Measurements from ENCODE around the gene PCSK5.

Gene PCSK5

DNA sequence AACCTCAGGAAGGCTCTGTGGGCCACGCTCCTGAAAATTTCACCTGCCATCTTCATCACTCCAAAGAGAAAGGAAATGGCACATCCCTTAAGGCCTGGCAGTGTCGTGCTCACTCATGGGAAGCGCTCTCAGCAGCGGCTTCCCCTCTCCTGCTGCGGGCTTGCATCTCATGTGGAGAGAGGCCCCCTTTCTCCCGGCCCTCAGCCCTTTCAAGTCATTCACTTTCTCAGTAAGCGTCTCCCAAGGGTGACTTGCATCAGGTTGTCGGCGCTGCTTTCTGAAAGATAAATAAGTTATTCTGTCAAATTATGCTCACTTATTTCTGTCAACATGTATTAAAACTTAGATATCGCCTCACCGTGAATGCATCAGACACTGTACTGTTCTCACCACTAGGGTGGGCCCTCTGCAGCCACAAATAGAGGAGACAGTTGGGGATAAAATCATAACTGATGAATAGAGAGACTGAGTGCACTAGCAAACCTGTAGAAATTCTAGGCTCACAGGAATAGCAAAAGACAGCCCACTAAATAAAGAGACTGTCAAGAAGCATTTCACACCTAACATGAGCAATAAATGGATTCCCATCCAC, 329.2 kb downstream of the PCSK5 start:
- TF ChIP-seq EZH2 (optimal IDR thresholded peaks at IDR 0.05; ENCODE audit: low read depth, low read length): no peak
- TF ChIP-seq, protein P1, sequence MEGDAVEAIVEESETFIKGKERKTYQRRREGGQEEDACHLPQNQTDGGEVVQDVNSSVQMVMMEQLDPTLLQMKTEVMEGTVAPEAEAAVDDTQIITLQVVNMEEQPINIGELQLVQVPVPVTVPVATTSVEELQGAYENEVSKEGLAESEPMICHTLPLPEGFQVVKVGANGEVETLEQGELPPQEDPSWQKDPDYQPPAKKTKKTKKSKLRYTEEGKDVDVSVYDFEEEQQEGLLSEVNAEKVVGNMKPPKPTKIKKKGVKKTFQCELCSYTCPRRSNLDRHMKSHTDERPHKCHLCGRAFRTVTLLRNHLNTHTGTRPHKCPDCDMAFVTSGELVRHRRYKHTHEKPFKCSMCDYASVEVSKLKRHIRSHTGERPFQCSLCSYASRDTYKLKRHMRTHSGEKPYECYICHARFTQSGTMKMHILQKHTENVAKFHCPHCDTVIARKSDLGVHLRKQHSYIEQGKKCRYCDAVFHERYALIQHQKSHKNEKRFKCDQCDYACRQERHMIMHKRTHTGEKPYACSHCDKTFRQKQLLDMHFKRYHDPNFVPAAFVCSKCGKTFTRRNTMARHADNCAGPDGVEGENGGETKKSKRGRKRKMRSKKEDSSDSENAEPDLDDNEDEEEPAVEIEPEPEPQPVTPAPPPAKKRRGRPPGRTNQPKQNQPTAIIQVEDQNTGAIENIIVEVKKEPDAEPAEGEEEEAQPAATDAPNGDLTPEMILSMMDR (IDR thresholded peaks at IDR 0.05; ENCODE audit: low read length): no peak
- no peak for TF ChIP-seq EZH2phosphoT487 (IDR thresholded peaks at IDR 0.05; ENCODE audit: low read length)
- Histone ChIP-seq H3K36me3 (replicated peaks; ENCODE audit: insufficient read depth, low read length) (no peaks in the 10 kb centered on the region), H3K4me2 (ENCODE audit: low read depth, low read length) (no peak overlapping the region), H3F3A (ENCODE audit: insufficient read depth, low read length) (no peaks in the 10 kb centered on the region), H3K4me3 (ENCODE audit: low read length) (no peak overlapping the region), H3K4me1 (ENCODE audit: low read length) (no peaks in the 10 kb centered on the region), H3K27me3 (replicated peaks; ENCODE audit: insufficient read depth, low read length) (no peaks in the 10 kb centered on the region), H3K79me2 (ENCODE audit: low read length) (no peaks in the 10 kb centered on the region), H3K9me3 (replicated peaks; ENCODE audit: insufficient read depth, low read length) (no peaks in the 10 kb centered on the region), H4K20me1 (ENCODE audit: insufficient read depth, low read length) (no peaks in the 10 kb centered on the region), H3K27ac (ENCODE audit: low read length) (no peak overlapping the region), H3K9ac (ENCODE audit: low read length) (no peak overlapping the region), H3K9me2 (replicated peaks; ENCODE audit: insufficient read depth, low read length) (no peaks in the 10 kb centered on the region), H2AFZ (ENCODE audit: low read length) (no peak overlapping the region)
- no peak for DNase-seq

GRCh38 chr9:76221423-76221822, 330.9 kb downstream of the PCSK5 start:
- H3K27me3 ChIP-seq (replicated peaks; ENCODE audit: insufficient read depth, low read length): no peaks in the 10 kb centered on the region
- H3K27ac ChIP-seq (ENCODE audit: low read length): no peak overlapping the region
- no peak overlapping the region for H3K4me3 ChIP-seq (ENCODE audit: low read length)
- no peaks in the 10 kb centered on the region for H3K4me1 ChIP-seq (ENCODE audit: low read length)
- no peaks in the 10 kb centered on the region for H3K79me2 ChIP-seq (ENCODE audit: low read length)
- H3K9ac ChIP-seq (ENCODE audit: low read length): no peak overlapping the region
- DNase-seq: no peak
- no peaks in the 10 kb centered on the region for H3K36me3 ChIP-seq (replicated peaks; ENCODE audit: insufficient read depth, low read length)
- no peaks in the 10 kb centered on the region for H4K20me1 ChIP-seq (ENCODE audit: insufficient read depth, low read length)
- TF ChIP-seq EZH2phosphoT487 (IDR thresholded peaks at IDR 0.05; ENCODE audit: low read length) (no peak), EZH2 (optimal IDR thresholded peaks at IDR 0.05; ENCODE audit: low read depth, low read length) (no peak)
- TF ChIP-seq, protein P1 (IDR thresholded peaks at IDR 0.05; ENCODE audit: low read length): no peak
- H3K4me2 ChIP-seq (ENCODE audit: low read depth, low read length): no peak overlapping the region
- no peaks in the 10 kb centered on the region for H3K9me3 ChIP-seq (replicated peaks; ENCODE audit: insufficient read depth, low read length)
- H3F3A ChIP-seq (ENCODE audit: insufficient read depth, low read length): no peaks in the 10 kb centered on the region
- no peak overlapping the region for H2AFZ ChIP-seq (ENCODE audit: low read length)
- no peaks in the 10 kb centered on the region for H3K9me2 ChIP-seq (replicated peaks; ENCODE audit: insufficient read depth, low read length)

- Histone ChIP-seq H3K27ac (ENCODE audit: low read length) (no peak overlapping the region), H3K4me2 (ENCODE audit: low read depth, low read length) (no peak overlapping the region), H3K36me3 (replicated peaks; ENCODE audit: insufficient read depth, low read length) (no peaks in the 10 kb centered on the region), H3K9me3 (replicated peaks; ENCODE audit: insufficient read depth, low read length) (no peaks in the 10 kb centered on the region), H3K4me3 (ENCODE audit: low read length) (no peak overlapping the region), H3K27me3 (replicated peaks; ENCODE audit: insufficient read depth, low read length) (no peaks in the 10 kb centered on the region), H3K9me2 (replicated peaks; ENCODE audit: insufficient read depth, low read length) (no peaks in the 10 kb centered on the region), H3K4me1 (ENCODE audit: low read length) (no peaks in the 10 kb centered on the region), H3F3A (ENCODE audit: insufficient read depth, low read length) (no peaks in the 10 kb centered on the region), H2AFZ (ENCODE audit: low read length) (no peak overlapping the region), H4K20me1 (ENCODE audit: insufficient read depth, low read length) (no peaks in the 10 kb centered on the region), H3K79me2 (ENCODE audit: low read length) (no peaks in the 10 kb centered on the region), H3K9ac (ENCODE audit: low read length) (no peak overlapping the region)
- DNase-seq: no peak
- no peak for TF ChIP-seq EZH2phosphoT487 (IDR thresholded peaks at IDR 0.05; ENCODE audit: low read length)
- TF ChIP-seq EZH2 (optimal IDR thresholded peaks at IDR 0.05; ENCODE audit: low read depth, low read length): no peak
- TF ChIP-seq, protein P1 (IDR thresholded peaks at IDR 0.05; ENCODE audit: low read length): no peak
Measured at GRCh38 chr9:76223749-76224340, 333.4 kb downstream of the PCSK5 start.
